Neural cell (in vitro differentiated cells): ENCODE results near the gene RASSF8.

Experiments used
- POLR2AphosphoS5 ChIP-seq: IDR thresholded peaks from 2 replicates; pipeline ENCODE4 v1.6.1; 2012
- TAF1 ChIP-seq: IDR thresholded peaks from 2 replicates; pipeline ENCODE4 v1.6.1; 2012; ENCODE audit warnings: low read depth
- TF ChIP-seq, protein P1 (sequence below): fragments of 450-650 bp; IDR thresholded peaks from 2 replicates; pipeline ENCODE4 v1.5.1; 2014; ENCODE audit warnings: antibody characterized with exemption, mild to moderate bottlenecking, moderate library complexity; ENCODE audit not compliant: poor library complexity, severe bottlenecking

DNA sequence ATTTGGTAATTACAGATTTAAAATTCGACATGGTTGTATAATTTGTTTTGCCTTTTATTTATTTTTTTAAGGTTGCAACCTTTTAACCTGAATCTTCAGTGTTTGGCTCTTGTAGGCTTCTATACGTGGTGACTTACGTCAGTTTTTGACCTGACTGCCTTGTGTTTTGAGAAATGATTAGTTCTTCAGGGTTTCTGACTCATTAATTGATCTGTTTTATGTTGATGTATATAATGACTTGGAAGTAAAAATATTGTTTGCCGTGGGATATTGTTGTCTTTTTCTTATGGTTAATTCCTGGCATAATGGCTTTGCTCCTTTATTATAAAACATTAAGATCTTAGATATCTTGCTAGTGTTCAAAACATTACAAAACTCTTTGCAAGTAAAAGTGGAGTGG, 2.5 kb downstream of the RASSF8 start:
- TF ChIP-seq, protein P1, sequence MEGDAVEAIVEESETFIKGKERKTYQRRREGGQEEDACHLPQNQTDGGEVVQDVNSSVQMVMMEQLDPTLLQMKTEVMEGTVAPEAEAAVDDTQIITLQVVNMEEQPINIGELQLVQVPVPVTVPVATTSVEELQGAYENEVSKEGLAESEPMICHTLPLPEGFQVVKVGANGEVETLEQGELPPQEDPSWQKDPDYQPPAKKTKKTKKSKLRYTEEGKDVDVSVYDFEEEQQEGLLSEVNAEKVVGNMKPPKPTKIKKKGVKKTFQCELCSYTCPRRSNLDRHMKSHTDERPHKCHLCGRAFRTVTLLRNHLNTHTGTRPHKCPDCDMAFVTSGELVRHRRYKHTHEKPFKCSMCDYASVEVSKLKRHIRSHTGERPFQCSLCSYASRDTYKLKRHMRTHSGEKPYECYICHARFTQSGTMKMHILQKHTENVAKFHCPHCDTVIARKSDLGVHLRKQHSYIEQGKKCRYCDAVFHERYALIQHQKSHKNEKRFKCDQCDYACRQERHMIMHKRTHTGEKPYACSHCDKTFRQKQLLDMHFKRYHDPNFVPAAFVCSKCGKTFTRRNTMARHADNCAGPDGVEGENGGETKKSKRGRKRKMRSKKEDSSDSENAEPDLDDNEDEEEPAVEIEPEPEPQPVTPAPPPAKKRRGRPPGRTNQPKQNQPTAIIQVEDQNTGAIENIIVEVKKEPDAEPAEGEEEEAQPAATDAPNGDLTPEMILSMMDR: no peak
- no peak for TF ChIP-seq TAF1
- TF ChIP-seq POLR2AphosphoS5: no peak
